Measurements from ENCODE around the gene SLC39A7. TPM values are rescaled to one million over a fixed set of nuclear protein-coding genes. Genes with fewer than 3 reads are reported as not detected.
A peak's percentile ranks its signal among the peaks of the same experiment; 100 is the strongest.

SLC39A7 gene
- total and polyA plus RNA-seq, 2 of the 13 experiments (the other 11 are each of a cell fraction or from before 2014, with no cell fraction given) = 142 to 229 TPM

- TF ChIP-seq IKZF4 (CRISPR knock-in tag; IDR thresholded peaks at IDR 0.05; ENCODE audit: borderline replicate concordance, low read depth, not compliant biosample characterization) (no peak), CEBPG (CRISPR knock-in tag; IDR thresholded peaks at IDR 0.05) (no peak), ZBTB34 (CRISPR knock-in tag; IDR thresholded peaks at IDR 0.05) (no peak), ZSCAN30 (CRISPR knock-in tag; IDR thresholded peaks at IDR 0.05) (no peak), SATB2 (CRISPR knock-in tag; IDR thresholded peaks at IDR 0.05) (no peak), ZFP36L2 (CRISPR knock-in tag; IDR thresholded peaks at IDR 0.05) (0 out of 2 replicates have a peak, but pooled peaks have one; percentile 33), ZNF333 (CRISPR knock-in tag; IDR thresholded peaks at IDR 0.05; ENCODE audit: borderline replicate concordance) (no peak), NRL (CRISPR knock-in tag; IDR thresholded peaks at IDR 0.05; ENCODE audit: borderline replicate concordance) (0 out of 2 replicates have a peak, but pooled peaks have one; percentile 18), MNT (IDR thresholded peaks at IDR 0.05) (no peak), KDM2A (CRISPR knock-in tag; IDR thresholded peaks at IDR 0.05; ENCODE audit: borderline replicate concordance, low read depth) (no peak), SIX1 (CRISPR knock-in tag; IDR thresholded peaks at IDR 0.05; ENCODE audit: borderline replicate concordance) (no peak), ZNF609 (CRISPR knock-in tag; IDR thresholded peaks at IDR 0.05; ENCODE audit: borderline replicate concordance) (no peak), SYNCRIP (IDR thresholded peaks at IDR 0.05; ENCODE audit: insufficient read depth, low read depth, low read length) (no peak), ZNF281 (CRISPR knock-in tag; IDR thresholded peaks at IDR 0.05; ENCODE audit: borderline replicate concordance) (peak; percentile 53; the same call in 1 of the 2 replicates), MZF1 (CRISPR knock-in tag; IDR thresholded peaks at IDR 0.05; ENCODE audit: borderline replicate concordance) (no peak), ZNF780A (CRISPR knock-in tag; IDR thresholded peaks at IDR 0.05) (no peak), ZNF530 (CRISPR knock-in tag; IDR thresholded peaks at IDR 0.05; ENCODE audit: low read depth) (no peak)
Observed at GRCh38 chr6:33247977-33248642, 47.4 kb downstream of the SLC39A7 start (continued).
